Stimulated activated CD4-positive, alpha-beta T cell treated with anti-CD3 and anti-CD28 coated beads, Interleukin-12 subunit alpha, Interleukin-12 subunit beta, amount 100 ng/mL, for 48 hours (primary cell): Measurements from ENCODE around the gene TTC4.

Source experiments
- DNase-seq, 3 donors: peaks; one replicate each; pipeline ENCODE4 v3.0.0-alpha.2; 2020; ENCODE audit warnings: low read depth in 2 of 3, low spot score in 1 of 3

TTC4 gene

GRCh38 chr1:54701996-54702395 is 13.7 kb upstream of the TTC4 start:
- DNase-seq: no peak

DNA sequence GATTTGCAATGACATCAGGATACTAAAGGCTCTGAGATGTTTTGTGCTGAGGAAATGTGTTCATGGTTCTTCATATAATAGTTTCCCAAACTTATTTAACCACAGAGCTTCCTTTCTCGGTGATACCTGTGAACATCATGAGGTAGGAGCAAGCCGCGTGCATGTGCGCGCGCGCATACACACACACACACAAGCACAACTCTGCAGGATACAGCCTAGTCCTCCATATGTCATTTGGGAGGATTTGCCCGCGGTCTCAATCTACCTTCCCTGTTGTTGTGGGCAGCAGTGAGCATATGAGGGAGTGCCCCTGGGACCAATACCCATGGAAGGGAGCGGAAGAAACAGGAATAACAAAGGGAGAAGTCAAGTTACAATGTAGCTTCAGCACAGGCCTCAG is 12.2 kb upstream of the TTC4 start:
- DNase-seq: no peak

DNA sequence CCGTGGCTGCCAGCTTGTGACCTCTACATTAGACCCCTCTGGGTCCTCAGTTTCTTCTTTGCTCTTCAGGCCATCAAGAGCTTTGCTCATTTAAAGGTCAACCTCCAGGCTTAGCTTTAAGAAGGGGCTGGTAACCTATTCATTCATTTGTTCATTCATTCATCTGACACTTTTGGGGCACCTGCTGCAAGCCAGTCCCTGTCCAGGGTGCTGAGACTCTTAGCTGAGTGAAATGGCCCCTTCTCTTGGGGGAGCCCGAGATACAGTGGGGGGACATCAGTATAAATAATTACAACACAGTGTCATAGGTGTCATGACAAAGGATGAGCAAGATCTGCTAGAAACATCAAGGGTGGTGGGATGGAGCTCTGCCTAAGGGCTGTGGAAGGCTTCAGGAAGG is 10.5 kb upstream of the TTC4 start:
- DNase-seq: no peak

- no peak for DNase-seq
Observed at GRCh38 chr1:54706419-54706818, 9.2 kb upstream of the TTC4 start.

DNA sequence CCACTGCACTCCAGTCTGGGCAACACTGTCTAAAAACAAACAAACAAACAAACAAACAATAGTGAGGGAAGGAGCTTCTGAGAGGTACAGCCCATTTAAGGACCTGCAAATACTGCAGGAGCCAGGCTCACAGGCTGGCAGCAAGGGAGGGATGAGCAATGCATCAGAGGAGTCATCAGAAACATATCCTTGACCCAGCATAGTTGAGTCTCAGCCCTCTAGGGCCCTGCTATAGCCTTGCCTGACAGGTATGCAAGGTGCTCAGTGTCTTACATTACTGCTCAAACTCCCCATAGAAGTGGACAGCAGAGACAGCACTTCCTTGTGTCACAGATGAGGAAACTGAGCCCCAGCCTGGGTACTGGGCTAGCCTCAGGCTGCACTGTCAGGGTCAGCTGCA is 7.3 kb upstream of the TTC4 start:
- no peak for DNase-seq

DNA sequence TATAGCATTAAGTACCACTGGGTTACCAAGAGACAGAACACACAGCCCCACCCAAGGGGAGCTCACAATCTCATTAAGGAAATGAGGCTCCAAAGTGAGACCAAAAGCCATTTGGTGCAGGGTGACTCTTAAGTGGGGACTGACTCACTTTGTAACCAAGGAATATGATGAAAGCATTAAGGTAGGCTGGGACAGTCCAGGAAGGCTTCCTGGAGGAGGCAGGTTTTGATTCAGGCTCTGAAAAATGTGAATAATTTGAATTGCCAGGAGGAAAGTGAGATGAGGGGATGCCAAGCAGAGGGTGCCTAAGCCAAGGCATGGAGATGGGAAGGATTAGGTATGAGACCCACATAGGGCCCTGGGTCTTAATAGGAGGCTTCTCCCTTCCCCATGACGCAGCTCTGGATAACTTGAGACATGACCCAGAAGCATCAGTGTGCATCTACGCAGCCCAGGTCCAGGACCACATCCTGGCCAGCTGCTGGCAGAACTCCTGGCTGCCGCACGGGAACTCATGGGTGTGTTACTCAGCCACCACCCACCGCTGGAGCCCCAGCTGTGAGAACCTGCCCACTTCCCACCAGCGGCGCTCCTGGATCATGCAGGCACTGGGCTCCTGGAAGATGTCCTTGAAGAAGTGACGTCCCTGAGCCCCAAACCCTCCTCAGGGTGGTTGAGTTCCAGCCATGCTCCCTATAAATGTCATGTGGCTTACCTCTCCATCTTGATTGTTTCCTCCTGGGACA is 5.9 kb upstream of the TTC4 start:
- no peak for DNase-seq

DNA sequence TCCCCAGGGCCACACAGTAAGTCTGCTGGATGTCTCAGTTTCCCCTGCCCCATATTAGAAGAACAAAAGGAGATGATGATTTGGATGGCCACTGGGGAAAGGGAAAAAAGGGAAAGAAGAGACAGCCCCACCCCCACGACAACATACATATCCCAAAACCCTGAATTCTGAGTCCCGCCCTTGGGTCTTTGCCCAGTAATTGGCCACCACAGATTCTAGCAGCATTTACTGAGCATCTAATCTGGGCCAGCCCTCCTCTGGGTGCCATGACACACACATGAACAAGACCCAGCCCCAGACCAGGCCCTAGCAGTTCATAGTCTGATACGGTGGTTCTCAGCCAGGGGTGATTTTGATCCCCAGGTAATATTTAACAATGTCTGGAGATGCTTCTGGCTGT is 5.2 kb upstream of the TTC4 start:
- no peak for DNase-seq

DNA sequence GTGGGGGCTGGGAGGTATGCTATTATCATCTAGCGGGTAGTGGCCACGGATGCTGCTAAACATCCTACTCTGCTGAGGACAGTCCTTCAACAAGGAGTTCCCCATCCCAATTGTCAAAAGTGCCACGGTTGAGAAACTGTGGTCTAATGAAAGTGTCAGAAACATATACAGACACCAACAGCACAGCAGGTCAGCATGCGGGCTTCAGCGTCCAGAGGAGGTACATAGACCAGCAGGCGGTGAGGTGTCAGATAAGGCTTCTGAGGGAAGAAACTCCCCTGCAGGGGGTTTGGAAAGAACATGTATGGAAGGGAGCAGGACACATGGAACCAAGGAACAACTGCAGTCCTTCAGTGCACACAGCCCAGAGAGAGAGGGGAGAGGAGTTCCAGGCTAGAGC is 4.8 kb upstream of the TTC4 start:
- DNase-seq: no peak

DNA sequence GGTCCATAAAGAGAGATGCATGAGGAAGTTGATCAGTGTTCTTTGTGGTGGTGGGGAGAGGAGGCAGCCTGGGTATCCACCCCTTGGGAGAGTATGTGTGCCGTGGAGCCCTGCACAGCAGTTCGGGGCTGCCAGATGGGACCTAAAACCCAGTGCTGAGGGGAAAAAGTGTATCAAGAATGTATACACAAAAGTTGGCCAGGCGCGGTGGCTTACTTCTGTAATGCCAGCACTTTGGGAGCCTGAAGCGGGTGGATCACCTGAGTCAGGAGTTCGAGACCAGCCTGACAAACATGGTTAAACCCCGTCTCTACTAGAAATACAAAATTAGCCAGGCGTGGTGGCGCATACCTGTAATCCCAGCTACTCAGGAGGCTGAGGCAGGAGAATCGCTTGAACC is 4.1 kb upstream of the TTC4 start:
- no peak for DNase-seq

DNA sequence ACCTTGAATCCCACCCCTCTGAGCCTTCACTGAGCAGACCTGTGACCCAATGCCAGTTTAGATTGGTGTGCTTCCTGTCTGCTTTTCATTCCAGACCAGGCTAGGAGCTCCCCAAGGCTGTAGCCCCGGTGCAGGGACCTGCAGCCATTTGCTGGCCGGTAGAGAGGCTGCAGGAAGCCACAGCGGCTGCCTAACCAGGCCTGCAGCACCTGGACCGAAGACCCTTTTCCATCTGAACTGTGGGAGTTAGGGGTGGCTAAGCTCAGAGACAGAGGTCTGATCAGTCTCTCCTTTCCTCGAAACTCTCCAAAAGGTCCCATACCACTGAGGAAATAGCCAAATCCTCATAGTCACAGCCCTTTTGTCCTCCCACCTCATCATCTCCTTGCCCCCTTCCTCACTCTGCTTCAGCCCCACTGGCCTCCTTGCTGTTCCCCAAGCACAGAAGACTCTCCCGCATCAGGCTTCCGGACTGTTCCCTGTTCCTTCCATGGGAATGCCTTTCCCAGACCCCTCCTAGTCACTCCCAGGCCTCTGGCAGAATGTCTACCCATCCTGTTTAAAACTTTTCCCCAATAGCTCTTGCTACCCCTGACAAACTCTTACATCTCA is 674 bp upstream of the TTC4 start:
- DNase-seq: no peak

DNA sequence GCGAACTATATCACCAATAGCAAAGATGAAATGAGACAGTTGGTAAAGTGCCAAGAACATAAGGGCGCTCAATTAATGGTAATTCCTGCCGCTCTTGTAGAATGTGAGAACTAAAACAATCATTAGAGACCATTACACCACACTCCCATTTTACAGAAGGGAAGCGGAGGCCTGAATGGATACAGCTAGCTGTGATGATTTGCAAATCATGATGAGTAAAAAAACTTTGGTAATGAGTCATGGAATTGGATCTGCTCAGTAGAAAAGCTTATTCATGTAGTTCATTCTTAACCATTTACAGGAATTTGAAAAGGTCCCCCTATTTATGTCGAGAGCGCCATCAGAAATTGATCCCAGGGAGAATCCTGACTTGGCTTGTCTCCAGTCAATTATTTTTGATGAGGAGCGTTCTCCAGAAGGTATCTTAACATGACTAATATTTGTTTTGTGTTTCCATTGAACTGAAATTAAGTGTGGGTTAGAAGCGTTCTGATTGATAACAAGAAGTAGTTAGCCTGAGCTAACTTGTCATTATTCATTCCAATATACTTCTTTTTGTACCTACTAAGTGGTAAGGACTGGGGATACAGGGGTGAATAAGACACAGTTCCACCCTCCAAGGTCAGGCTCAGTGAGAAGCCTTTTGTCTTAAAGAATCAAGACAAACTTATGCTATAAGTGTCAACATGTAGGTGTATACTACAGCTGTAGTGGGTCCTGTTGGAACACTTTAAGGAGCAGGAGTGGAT is 812 bp downstream of the TTC4 start:
- peak in 2 of 3 donors; percentile 8 to 30 for DNase-seq

DNA sequence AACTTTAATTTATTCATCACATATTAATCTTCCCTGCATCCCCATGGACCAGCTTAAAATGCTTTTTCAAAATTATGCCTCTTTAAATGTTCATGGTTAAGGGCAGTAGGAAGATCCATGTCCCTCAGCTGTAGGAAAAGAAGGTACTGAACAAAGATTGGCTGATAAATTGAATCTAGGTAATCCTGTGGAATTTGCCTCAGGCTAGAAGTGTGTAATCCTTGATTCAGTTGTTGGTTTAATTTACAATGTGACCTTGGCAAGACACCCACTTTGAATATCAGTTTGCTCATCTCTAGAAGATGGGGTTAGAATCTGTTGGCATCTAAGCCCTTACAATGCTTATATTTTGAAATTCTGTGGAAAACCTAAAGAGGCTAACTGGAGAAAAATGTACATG is 6.1 kb downstream of the TTC4 start:
- DNase-seq: no peak

GRCh38 chr1:54723985-54724384 is 8.3 kb downstream of the TTC4 start:
- DNase-seq: no peak

GRCh38 chr1:54724771-54725170 is 9.1 kb downstream of the TTC4 start:
- no peak for DNase-seq

DNA sequence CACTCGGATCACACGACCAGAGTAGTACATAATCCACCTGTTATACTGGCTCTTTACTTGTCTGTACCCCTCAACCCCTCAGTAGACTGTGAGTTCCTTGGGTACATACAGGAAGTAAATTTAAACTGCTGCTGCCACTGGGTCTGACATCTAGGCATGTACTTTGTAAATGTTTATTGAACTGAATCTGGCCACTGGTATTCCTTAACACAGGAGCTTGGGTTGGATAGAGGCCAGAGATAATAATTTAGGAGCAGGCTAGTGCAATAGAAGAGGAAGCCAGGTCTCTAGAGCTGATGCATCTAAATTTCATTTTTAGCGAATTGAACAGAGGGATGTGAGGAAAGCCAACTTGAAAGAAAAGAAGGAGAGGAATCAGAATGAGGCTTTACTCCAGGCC is 12.4 kb downstream of the TTC4 start:
- no peak for DNase-seq

GRCh38 chr1:54736685-54737084 is 21.0 kb downstream of the TTC4 start:
- DNase-seq: no peak

GRCh38 chr1:54738244-54738643 is 22.6 kb downstream of the TTC4 start:
- DNase-seq: no peak

GRCh38 chr1:54741531-54741930 is 25.9 kb downstream of the TTC4 start:
- DNase-seq: no peak

DNA sequence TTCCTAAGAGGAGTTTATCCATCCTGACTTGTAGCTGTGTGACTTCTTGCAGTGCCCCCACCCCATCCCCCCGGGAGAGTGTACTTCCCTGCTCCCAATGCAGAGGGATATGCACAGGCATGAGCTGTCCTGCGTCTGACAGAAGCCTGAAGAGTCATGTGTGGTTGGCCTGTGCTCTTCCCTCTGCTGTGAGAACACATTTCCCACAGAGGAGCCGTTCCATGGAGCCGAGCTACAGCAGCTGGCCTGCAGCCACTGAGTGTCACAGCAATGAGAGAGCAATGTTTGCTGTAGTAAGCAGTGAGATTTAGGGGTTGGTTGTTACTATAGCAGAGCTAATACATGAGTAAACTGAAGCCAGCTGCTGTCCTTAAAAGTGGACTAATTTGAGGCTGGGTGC is 26.6 kb downstream of the TTC4 start:
- DNase-seq: no peak

- DNase-seq: no peak
Observed at GRCh38 chr1:54743416-54744226, 28.0 kb downstream of the TTC4 start.

- no peak for DNase-seq
Observed at GRCh38 chr1:54744696-54745095, 29.0 kb downstream of the TTC4 start.

GRCh38 chr1:54745274-54745673 is 29.6 kb downstream of the TTC4 start:
- DNase-seq: no peak
